HL-60 (cell line): ENCODE data around the gene DBNDD1.
A peak's percentile ranks its signal among the peaks of the same experiment; 100 is the strongest.

ENCODE experiments used
- DNase-seq, 2 experiments: peaks; one replicate each; pipeline ENCODE4 v3.0.0-alpha.2; 2010 to 2020; ENCODE audit warnings: low read depth in 1 of 2, low spot score in 1 of 2
- H3K27ac ChIP-seq: fragments of 250-450 bp; sonication (Bioruptor Pico); replicated peaks from 2 replicates; pipeline ENCODE4 v1.5.1; 2020; ENCODE audit warnings: mild to moderate bottlenecking, moderate library complexity
- H3K27me3 ChIP-seq: fragments of 250-450 bp; sonication (Bioruptor Pico); 2 replicates; pipeline ENCODE4 v1.5.1; 2021; ENCODE audit warnings: mild to moderate bottlenecking, moderate library complexity; ENCODE audit not compliant: insufficient read depth, poor library complexity, severe bottlenecking
- H3K4me3 ChIP-seq: replicated peaks from 2 replicates; pipeline ENCODE4 v1.5.1; 2011; ENCODE audit warnings: mild to moderate bottlenecking, control low read depth, low read length; ENCODE audit not compliant: insufficient read depth
- GABPA ChIP-seq: IDR thresholded peaks from 2 replicates; pipeline ENCODE4 v1.6.1; 2012; ENCODE audit warnings: low read depth
- POLR2AphosphoS5 ChIP-seq: IDR thresholded peaks from 2 replicates; pipeline ENCODE4 v1.6.1; 2012; ENCODE audit warnings: low read depth
- SPI1 ChIP-seq: IDR thresholded peaks from 2 replicates; pipeline ENCODE4 v1.6.1; 2012; ENCODE audit warnings: low read depth, mild to moderate bottlenecking, borderline replicate concordance
- TF ChIP-seq, protein P1 (sequence below): IDR thresholded peaks from 2 replicates; pipeline ENCODE4 v1.6.1; 2012; ENCODE audit warnings: low read depth; ENCODE audit not compliant: insufficient replicate concordance
- TF ChIP-seq, protein P2 (sequence below): IDR thresholded peaks from one replicate; pipeline ENCODE4 v1.5.1; 2011; ENCODE audit warnings: low read length, control low read depth, inconsistent platforms; ENCODE audit not compliant: insufficient read depth

Gene DBNDD1

DNA sequence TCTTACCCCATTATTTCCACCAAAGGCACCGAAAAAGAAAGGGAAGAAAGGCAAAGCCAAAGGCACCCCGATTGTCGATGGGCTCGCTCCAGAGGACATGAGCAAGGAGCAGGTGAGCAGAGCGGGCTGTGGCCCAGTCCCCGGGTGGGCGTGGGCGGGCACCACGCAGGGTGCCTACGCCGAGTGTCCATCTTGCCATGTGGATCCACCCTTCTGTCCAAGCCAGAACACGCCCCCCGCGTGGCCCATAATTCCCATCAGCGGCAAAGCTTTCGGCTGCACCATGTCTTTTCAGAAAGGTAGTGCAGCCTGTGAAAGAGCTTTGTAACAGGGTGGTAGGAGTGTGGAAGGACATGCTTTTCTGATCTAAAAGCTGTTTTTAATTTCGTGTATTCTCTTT, 8.4 kb upstream of the DBNDD1 start:
- Histone ChIP-seq H3K27ac (no peak overlapping the region), H3K4me3 (no peak overlapping the region), H3K27me3 (no peaks in the 10 kb centered on the region)
- no peak for DNase-seq
- TF ChIP-seq SPI1 (no peak), GABPA (no peak), POLR2AphosphoS5 (no peak)
- TF ChIP-seq, protein P1, sequence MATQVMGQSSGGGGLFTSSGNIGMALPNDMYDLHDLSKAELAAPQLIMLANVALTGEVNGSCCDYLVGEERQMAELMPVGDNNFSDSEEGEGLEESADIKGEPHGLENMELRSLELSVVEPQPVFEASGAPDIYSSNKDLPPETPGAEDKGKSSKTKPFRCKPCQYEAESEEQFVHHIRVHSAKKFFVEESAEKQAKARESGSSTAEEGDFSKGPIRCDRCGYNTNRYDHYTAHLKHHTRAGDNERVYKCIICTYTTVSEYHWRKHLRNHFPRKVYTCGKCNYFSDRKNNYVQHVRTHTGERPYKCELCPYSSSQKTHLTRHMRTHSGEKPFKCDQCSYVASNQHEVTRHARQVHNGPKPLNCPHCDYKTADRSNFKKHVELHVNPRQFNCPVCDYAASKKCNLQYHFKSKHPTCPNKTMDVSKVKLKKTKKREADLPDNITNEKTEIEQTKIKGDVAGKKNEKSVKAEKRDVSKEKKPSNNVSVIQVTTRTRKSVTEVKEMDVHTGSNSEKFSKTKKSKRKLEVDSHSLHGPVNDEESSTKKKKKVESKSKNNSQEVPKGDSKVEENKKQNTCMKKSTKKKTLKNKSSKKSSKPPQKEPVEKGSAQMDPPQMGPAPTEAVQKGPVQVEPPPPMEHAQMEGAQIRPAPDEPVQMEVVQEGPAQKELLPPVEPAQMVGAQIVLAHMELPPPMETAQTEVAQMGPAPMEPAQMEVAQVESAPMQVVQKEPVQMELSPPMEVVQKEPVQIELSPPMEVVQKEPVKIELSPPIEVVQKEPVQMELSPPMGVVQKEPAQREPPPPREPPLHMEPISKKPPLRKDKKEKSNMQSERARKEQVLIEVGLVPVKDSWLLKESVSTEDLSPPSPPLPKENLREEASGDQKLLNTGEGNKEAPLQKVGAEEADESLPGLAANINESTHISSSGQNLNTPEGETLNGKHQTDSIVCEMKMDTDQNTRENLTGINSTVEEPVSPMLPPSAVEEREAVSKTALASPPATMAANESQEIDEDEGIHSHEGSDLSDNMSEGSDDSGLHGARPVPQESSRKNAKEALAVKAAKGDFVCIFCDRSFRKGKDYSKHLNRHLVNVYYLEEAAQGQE = no peak
- TF ChIP-seq, protein P2, sequence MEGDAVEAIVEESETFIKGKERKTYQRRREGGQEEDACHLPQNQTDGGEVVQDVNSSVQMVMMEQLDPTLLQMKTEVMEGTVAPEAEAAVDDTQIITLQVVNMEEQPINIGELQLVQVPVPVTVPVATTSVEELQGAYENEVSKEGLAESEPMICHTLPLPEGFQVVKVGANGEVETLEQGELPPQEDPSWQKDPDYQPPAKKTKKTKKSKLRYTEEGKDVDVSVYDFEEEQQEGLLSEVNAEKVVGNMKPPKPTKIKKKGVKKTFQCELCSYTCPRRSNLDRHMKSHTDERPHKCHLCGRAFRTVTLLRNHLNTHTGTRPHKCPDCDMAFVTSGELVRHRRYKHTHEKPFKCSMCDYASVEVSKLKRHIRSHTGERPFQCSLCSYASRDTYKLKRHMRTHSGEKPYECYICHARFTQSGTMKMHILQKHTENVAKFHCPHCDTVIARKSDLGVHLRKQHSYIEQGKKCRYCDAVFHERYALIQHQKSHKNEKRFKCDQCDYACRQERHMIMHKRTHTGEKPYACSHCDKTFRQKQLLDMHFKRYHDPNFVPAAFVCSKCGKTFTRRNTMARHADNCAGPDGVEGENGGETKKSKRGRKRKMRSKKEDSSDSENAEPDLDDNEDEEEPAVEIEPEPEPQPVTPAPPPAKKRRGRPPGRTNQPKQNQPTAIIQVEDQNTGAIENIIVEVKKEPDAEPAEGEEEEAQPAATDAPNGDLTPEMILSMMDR = no peak

DNA sequence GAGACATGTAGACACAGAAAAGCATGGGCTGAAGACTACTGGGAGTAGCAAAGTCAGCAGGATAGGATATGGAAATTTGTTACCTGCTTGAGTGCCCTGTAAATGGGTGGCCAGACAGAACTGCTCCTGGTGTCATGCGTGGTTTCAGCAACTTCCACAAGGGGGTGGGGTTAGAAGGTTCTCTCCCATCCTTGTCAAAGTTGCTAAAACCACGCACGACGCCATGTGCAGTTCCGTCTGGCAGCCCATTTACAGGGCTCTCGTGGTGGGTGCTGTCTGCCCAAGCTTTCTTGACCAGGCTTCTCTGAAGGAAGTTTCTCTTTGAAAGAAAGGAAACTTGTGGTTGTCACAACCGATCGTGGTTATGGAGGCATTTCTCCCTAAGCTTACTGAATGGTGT, 6.9 kb upstream of the DBNDD1 start:
- TF ChIP-seq, protein P2 = no peak
- no peak for TF ChIP-seq GABPA

DNA sequence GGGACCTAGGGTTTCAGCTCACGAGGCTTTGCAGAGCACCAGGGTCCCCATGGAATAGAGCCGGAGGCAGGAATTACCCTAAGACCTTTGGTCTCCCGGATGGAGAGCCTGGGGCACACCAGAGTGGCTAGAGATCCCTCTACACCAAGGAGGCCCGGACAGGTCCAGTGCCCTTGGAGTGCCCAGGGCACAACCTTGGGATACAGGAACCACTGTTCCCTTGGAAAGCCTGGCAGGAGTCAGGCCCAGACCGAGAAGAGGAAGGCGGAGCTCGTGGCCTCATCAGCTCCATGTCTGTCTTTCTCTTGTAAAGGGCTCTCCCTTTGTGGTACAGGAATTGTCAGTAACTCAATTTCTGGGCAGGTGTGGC, 3.8 kb upstream of the DBNDD1 start:
- Histone ChIP-seq H3K27me3 (no peaks in the 10 kb centered on the region), H3K4me3 (peak overlapping the region; percentile 60), H3K27ac (no peak overlapping the region)
- DNase-seq = no peak
- TF ChIP-seq, protein P2 = no peak
- TF ChIP-seq POLR2AphosphoS5 (no peak), GABPA (no peak), SPI1 (no peak)
- TF ChIP-seq, protein P1 = no peak

More for the DNA sequence above, 6.9 kb upstream of the DBNDD1 start:
- Histone ChIP-seq H3K27me3 (no peaks in the 10 kb centered on the region), H3K27ac (no peak overlapping the region), H3K4me3 (no peak overlapping the region)
- DNase-seq = peak in 1 of 2 experiments; percentile 35
